Activated CD8-positive, alpha-beta memory T cell treated with anti-CD3 and anti-CD28 coated beads for 48 hours (primary cell): ENCODE results near the gene GABRR1.
"Not testable (repeated sequence)": the region's sequence is repeated elsewhere in the genome, so short reads cannot be mapped to it uniquely, and the experiment has no call there.

ENCODE experiments used
- DNase-seq, 3 experiments: peaks; one replicate each; pipeline ENCODE4 v3.0.0-alpha.2; 2020; ENCODE audit warnings: low read depth in 2 of 3, low spot score in 2 of 3

GABRR1 gene

DNA sequence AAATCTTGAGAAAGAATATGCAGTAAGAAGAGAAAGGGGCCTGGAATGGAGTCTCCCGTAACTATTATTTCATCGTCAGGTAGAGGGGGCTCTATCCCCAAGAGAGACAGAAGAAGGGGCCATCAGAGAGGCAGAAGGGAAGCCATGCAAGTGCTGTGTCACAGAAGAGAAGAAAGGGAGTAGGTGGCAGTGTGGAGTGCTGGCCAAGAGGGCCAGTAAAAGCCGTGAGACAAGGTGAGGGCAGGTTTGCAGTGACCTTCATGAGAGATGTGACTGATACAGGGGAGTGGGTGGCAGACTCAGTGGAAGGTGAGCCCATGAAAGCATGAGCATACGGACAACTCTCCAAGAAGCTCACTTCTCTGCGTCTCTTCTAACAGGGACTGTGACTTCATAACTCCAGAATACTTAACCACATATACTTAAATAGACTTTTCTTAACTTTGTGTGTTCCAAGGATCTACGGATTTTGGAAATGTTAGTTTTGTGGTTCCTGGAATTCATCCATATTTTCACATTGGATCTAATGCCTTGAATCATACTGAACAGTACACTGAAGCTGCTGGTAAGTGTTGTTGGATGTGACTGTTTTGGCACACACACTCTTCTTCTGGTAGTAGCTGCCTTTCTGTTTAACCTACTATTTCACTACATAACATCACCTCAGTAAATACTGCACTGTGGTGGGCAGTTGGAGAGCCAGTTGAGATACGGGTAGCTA, 55.7 kb downstream of the GABRR1 start:
- DNase-seq, result no peak

DNA sequence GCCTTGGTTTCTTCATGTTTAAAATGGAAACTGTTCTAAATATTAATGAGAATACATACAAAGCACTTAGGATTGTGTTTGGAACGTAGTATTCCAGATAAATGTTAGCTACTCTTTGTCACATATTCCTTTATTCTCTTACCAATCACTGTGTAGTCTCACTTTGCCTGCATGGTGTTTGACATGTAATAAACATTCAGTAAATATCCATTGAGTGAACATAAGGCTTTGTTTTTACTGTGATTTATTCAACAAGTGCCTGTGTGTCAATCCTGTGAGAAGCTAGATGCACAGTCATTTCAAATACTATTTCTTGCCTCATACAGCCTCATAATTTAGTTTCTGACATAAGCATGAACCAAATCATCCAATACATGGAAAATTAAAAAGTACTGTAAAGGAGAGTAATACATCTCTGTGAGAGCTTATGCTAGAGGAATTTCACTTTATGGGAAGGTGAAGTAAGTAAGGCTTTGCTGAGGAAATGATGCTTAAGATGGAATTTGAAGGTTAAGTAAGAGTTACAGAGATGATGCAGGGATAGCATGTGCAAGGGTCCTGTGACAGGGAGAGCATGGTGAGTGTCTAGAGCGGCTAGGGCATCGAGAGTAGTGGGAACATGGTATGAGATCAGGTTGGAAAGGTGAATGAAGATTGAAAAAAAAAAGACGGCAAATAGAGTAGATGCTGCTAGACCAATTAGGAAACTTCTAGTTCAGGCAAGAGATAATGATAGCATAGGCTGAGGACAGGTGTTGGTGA, 56.6 kb downstream of the GABRR1 start:
- DNase-seq, result no peak

DNA sequence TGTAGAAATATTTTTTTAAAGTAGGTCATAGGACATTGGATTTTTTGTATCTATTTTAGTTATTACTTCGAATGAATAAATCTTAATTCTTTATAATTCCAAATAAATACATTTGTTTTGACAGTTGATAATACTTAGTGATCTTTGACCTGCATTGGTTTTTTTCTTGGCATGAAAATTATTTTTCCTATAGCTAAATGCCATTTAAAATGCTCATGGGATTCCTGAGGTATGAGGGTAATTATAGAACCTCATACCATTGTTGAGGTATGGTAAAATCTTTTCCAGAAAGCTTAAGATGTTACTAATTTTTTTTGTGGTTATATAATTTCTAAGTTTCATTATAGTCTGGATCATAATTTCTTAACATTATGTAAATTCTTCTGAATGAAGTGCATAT, 63.0 kb downstream of the GABRR1 start:
- DNase-seq, result no peak

DNA sequence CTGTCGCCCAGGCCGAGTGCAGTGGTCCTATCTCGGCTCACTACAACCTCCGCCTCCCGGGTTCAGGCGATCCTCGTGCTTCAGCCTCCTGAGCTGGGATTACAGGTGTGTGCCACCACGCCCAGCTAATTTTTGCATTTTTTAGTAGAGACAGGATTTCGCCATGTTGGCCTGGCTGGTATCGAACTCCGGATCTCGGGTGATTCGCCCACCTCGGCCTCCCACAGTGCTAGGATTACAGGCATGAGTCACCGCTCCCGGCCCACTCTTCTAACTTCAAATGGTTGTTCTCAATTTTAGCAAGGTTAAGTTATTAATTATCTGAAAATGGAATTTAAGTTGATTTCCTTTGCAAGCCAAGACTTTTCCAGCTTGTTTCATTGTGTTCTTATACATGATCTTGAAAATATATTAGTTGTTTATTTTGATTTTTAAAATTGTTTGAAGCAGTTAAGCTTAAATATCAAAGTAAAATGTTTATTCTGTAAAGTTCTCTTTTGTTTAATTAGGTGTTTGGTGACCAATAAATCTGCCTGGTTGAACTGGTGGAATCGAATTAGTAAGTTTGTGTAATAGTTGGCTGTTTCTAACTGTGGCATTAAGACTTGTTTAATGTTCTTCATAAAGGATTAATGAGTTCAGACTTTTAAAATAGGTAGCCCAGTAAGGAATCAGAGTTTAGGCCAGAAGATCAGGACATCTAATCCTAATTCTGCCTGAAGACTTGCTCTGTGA, 69.0 kb downstream of the GABRR1 start:
- peak in 1 of 3 experiments; percentile 9 for DNase-seq

DNA sequence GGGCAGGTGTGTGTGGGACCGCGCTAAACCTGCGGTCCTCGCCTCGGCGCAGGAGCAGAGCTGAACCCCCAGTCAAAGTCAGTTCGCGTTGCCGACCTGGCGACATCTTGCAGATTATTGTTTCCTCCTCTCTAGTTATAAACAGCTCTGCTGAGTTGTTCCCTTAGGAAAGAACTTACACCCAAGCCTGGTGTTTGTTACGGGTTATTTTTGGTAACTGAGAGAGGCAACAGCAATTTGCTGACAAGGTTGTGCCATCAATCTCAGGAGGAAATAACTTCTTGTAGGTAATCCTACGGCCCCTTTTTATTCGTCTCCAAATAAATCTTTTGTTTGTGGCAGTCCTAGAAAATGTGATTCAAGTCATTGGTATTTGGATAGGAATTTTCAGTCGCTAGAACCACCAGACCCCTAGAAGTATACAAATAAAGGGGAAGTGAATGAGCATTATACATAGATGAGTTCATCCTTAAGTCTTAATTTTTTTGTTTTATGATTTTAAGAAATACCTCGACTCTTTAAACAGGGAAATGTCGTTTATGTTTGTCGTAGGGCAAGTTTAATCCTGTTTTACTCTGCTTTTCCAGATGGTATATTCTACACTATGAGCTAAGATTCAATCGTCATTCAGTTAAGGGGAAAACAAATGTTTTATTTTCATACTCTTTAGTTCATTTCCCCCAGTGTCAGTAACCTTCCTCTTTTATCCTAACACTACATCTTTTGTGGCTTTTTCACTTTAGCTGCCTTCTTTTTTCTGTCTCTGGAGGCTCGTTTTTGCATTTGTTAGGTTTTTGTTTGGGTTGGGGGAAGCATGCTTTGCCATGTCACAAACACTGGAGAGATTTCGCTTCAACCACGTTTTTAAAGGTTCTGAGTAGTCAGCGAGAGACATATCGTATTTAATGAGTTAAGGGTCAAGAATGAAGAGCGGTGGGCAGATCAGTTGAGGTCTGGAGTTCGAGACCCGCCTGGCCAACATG, 70.1 kb downstream of the GABRR1 start:
- peak in 1 of 3 experiments; percentile 21 for DNase-seq

DNA sequence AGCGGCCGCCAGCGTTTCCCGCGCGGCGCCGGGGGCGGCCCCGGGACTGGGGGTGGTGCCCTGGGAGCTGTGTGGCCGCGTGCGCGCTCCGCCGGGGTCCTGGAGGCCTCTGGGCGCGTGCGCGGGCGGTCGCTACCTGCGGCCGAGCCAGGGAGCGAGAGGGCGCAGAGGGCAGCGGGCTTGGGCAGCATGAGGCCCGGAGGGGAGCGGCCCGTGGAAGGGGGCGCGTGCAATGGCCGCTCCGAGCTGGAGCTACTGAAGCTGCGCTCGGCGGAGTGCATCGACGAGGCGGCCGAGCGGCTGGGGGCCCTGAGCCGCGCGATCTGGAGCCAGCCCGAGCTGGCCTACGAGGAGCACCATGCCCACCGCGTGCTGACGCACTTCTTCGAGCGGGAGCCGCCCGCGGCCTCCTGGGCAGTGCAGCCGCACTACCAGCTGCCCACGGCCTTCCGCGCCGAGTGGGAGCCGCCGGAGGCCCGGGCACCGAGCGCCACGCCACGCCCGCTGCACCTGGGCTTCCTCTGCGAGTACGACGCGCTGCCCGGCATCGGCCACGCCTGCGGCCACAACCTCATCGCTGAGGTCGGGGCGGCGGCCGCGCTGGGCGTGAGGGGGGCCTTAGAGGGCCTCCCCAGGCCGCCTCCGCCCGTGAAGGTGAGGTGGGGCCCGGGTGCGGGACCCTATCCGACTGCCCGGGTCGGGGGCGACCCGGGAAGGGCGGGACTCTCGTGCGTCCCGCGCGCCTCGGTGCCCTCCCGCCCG, 71.0 kb downstream of the GABRR1 start, which contains the start of gene PM20D2:
Gene PM20D2 (plus strand): TSS at position 100 of the 762 bp plus-strand sequence. CDS start 90 bp downstream, at position 190.
- peak; percentile 44 to 62 (median 60) for DNase-seq

DNA sequence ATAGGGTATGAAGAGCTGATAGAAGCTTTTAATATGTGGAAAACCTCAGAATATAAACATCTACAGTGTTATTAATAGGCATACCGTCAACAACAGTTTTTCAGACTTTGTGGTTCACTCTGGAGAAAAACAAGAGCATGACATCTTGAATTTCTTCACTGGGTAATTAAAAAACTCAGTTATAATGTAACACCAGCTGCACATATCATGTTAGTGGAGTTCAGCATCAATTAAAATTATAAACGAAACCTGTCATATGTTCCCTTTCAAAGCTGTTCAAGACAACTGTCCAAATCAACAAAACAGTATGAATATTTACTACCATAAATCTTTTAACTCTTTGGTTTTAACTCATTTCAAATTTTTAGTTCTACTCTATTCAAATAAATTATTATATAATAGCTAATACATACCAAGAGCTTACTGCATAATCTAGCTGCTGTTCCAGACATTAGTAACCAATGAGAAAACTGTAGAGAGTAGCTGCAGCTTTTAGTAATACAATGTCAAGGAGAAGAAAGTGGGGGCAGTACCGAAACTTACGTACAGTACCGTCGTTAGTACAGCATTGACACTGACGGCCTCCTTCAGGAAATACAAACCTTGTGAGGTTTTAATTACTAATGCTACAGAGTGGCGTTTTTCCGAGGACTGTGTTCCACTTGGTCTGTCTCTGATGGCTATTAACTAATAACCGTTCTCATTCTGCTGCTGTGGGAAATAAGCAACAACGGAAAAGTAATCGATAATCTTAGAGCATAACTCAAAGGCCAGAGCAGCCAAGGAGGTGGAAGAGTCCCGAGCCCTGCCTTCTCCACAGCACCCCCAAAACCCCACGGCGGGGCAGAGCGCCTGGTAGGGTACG, 71.8 kb downstream of the GABRR1 start:
- peak in 1 of 3 experiments; percentile 2 for DNase-seq

DNA sequence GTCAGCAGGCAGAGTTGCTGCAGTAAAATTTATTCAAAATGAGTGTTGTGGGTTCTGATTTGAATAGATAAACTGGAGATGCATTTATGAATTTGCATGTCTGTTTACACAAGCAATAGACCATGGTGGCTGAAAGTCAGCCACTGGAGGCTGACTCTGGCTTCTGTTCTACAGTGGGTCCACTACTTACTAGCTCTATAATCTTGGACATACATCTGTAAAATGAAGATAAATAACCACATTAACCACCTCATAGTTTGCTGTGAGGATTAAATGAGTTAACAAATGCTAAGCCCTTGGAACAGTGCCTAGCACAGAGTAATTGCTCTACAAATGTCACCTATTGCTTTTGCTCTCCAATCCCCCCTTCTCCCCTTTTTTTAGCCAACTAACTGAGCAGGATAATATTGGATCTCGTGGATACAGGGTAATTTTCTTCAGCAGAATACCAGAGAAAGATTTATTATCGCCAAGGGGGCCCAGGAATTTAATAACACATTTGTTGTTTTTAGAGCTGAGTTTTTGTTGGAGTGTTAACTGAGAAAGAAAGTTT, 72.7 kb downstream of the GABRR1 start:
- DNase-seq, result no peak

DNA sequence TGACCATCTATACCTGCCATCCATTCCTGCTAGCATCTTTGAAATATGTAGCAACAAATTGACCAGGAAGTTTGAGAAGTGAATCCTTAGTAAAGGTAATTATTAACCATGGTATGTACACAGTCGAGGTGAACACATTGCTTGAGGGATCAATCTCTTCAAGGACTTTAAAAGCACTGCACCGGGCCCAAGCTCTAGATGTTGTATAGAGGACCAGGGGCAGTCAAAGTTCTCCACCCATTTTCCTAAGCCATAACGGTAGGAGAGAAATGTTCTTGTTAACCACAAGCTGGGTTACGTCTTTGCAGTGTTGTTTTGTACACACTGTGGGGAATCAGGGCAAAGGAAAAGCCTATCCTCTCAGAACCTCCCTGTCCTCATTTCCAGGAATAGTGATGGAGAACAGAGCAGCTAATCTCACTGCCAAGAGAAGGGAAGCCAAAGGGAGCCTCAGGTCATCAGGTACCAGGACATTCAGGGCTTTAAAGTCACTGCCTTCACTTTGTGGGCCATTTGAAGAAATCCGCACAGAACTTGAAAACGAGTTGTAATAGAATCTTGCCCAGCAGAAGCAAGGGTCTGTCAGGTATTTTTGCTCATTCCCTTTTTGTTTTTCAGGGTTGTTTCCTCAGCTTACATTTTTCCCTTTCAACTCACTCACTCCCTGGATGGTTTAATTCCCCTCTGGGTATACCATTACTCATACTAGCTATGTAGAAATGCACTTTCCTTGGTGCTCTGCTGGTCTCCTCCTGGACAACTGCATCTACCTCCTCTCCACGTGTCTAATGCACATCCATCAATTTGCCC, 76.6 kb downstream of the GABRR1 start:
- no peak for DNase-seq

DNA sequence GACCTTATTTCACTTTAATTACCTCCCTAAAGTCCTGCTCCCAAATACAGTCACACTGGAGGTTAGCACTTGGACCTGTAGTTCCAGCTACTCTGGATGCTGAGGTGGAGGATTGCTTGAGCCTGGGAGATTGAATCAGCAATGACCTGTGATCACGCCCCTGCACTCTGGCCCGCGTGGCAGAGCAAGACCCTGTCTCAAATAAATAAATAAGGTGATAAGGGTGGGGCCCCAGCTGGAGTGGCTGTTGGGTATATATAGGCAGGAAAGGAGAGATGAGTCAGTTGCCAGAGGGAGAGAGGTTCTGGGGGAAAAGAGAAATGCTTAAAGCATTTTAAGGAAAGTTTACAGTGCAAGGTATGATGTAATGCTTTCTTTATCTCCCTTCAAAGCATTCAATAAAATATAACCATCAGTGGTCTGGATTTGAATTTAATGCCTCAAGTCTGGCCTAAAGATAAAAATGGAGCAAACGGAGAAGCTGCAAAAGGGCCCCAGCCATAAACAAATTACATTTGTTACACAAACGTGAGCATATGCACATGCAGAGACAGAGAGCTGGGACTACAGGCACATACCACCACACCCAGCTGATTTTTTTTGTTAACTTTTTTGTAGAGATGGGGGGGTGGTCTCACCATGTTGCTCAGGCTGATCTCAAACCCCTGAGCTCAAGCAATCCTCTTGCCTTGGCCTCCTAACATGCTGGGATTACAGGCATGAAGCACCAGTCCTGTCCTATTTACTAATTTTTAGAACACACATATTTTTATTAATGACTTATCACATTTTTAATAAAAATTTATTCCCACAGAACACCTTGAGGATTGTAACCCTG, 77.4 kb downstream of the GABRR1 start:
- no peak for DNase-seq

DNA sequence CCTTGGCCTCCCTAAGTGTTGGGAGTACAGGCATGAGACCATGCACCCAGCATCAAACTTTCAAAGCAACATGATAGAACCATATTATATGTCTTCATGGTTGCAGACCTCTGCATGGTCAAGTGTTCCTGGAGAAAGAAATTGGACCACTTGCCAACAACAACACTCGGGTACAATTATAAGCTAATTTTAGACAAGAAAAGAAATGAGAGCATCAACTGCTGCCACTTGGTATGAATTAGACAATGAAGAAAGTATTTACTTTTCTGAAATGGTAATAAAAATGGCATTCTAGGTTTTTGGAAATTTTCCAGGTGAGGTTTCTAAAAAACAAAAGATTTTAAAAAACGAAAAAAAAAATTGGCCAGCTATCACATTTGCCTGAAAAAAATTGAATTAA, 79.0 kb downstream of the GABRR1 start:
- no peak for DNase-seq

DNA sequence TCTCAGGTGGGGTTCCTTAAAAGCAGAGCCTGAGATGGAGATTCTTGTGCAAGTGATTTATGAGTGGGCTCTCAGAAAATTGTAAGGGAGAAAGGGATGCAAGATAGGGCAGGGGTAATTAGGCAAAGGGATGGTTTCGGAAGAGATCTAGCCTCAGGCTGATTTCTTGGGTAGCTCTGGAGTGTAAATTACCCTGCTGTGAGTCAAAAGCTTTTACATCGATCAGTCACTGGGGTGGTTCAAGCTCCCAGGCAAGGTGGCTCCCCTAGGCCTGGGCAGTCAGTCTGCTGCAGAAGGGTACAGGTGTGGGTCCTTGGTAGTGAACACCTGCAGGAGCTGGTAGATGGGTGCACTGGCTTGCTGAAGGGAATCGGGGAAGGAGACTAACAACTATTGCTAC, 82.4 kb downstream of the GABRR1 start:
- DNase-seq, result no peak

DNA sequence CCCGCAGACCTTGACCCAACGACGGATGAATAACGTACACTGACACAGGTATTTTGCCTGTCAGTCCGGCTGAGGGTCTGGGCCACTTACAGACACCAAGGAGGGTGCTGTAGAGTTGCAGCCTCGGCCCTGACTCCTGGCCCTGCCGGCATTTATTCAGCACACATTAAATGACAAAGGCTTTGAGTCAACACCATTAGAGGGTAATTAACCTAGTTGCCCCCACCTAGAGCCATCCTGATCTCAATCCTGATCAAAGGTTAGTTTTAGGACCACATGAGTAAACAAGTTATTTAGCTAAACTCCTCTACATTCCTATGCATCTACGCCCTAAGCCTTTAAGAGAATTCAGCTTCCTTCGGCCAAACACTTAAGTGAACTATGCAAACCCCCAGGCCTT, 83.2 kb downstream of the GABRR1 start:
- DNase-seq, result no peak

DNA sequence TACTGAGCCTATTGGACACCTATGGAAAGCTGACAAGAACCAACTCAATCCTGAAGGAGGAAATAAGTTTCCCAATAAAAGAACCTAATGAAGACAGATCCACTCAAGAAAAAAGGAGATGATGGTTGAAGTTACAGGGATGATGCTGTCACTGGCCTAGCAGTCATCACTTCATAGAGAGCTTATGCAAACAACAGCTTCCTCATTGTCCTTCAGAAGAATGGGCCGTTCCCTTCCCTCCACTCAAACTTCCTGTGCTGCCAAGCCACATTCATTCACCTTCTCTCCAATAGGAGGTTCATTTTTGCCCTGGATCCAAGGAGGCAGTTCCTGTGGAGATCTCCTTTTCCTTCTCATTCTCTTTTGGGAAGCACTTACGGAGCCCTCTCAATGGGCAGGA, 85.1 kb downstream of the GABRR1 start:
- DNase-seq, result no peak

DNA sequence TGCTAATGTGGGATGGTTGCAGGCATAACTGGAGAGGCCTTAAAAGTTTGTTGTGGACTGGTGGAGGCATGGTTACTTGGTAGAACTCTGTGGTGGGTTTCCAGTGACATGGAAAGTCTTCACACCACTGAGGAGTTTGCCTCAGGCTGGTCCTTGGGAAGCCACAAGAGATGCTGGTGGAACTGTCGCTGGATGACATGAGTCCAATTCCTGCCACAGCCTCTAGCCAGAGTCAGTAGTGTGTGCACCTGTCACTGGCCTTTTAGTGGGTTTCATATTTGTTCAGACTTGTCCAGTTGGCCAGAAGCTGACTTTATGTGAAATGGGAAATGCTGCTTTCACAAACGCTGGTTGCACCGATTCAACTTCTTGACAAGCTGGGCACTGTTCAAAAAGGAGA, 85.6 kb downstream of the GABRR1 start:
- no peak for DNase-seq

DNA sequence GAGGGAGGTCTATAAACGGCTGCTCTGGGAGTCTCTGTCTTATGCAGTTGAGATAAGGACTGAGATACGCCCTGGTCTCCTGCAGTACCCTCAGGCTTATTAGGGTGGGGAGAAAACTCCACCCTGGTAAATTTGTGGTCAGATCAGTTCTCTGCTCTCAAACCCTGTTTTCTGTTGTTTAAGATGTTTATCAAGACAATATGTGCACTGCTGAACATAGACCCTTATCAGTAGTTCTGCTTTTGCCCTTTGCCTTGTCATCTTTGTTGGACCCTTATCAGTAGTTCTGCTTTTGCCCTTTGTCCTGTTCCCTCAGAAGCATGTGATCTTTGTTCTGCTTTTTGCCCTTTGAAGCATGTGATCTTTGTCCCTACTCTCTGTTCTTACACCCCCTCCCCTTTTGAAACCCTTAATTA, 88.9 kb downstream of the GABRR1 start:
- not testable (repeated sequence) for DNase-seq
